HepG2 (cell line): ENCODE data around the gene CDK2AP2. TPM values are rescaled to one million over a fixed set of nuclear protein-coding genes. Genes with fewer than 3 reads are reported as not detected.
A peak's percentile ranks its signal among the peaks of the same experiment; 100 is the strongest.

Source experiments
- ATAC-seq: fragments of 200-7000 bp; cut with Tn5 transposase; 3 replicates; pipeline ENCODE4 v1.9.1; 2020; ENCODE audit warnings: mild to moderate bottlenecking, moderate library complexity
- BruUV-seq: library from RNA; stranded (reverse); fragments of 400-500 nt; replicated peaks from 2 replicates; lab custom pipeline; 2021; lab: Mats Ljungman, UMichigan
- CTCF ChIA-PET: fragments of 300-600 bp; formaldehyde crosslinking; extraction: SDS; loops from one replicate; lab custom pipeline; 2021; ENCODE audit warnings: low total read pairs, inconsistent platforms, low intra/inter-chr PET ratio; lab: Yijun Ruan, JAX
- POLR2A ChIA-PET: fragments of 350-600 bp; sonication (Branson Sonifier 250); formaldehyde crosslinking; loops from one replicate; lab custom pipeline; 2020; ENCODE audit warnings: antibody characterized with exemption, inconsistent platforms; lab: Yijun Ruan, JAX
- DNase-seq: peaks from one replicate; pipeline ENCODE4 v3.0.0-alpha.2; 2015; ENCODE audit warnings: low spot score
- FAIRE-seq: peaks from 3 replicates; lab custom pipeline; 2011; peaks lifted over from hg19 to GRCh38; lab: Jason Lieb, UNC
- H2AFZ ChIP-seq: one replicate; pipeline ENCODE4 v1.6.1; 2011; ENCODE audit warnings: low read length, inconsistent platforms
- H3K27ac ChIP-seq: fragments of 300-600 bp; 3 replicates; pipeline ENCODE4 v1.8.0; 2011; ENCODE audit warnings: mixed run types, mild to moderate bottlenecking, mixed read lengths, low read length, inconsistent platforms; ENCODE audit not compliant: insufficient read depth; ENCODE audit errors: extremely low read length
- H3K27me3 ChIP-seq, 2 experiments: fragments of 200-600 bp in 1 of 2; 2 replicates in 1 of 2; 3 replicates in 1 of 2; pipeline versions ENCODE4 v1.6.0 to v1.8.0; 2011; ENCODE audit warnings: low read length in 2 of 2, mild to moderate bottlenecking in 2 of 2, moderate library complexity in 2 of 2, inconsistent platforms in 1 of 2; ENCODE audit not compliant: insufficient read depth in 2 of 2, control insufficient read depth in 1 of 2
- H3K36me3 ChIP-seq, 2 experiments: fragments of 200-600 bp in 1 of 2; replicated peaks in 1 of 2; 2 replicates in 1 of 2; 3 replicates in 1 of 2; pipeline versions ENCODE4 v1.5.1 to v1.8.0; 2011; ENCODE audit warnings: low read length in 2 of 2, inconsistent platforms in 1 of 2; ENCODE audit not compliant: insufficient read depth in 2 of 2, control insufficient read depth in 1 of 2
- H3K4me1 ChIP-seq: 2 replicates; pipeline ENCODE4 v1.5.1; 2012; ENCODE audit warnings: low read length, inconsistent platforms; ENCODE audit not compliant: insufficient read depth
- H3K4me2 ChIP-seq: 2 replicates; pipeline ENCODE4 v1.6.0; 2011; ENCODE audit warnings: low read depth, low read length, inconsistent platforms
- H3K4me3 ChIP-seq, 3 experiments: fragments of 200-600 bp in 1 of 3; sonication (generic), shearing (Covaris generic) in 1 of 3; replicated peaks in 1 of 3; 2 replicates each; pipeline ENCODE4 v1.5.1; 2011 to 2016; ENCODE audit warnings: low read length in 3 of 3, inconsistent platforms in 2 of 3, low read depth in 2 of 3, mild to moderate bottlenecking in 2 of 3, control low read depth in 1 of 3, mixed read lengths in 1 of 3; ENCODE audit not compliant: insufficient read depth in 1 of 3
- H3K79me2 ChIP-seq: one replicate; pipeline ENCODE4 v1.6.1; 2011; ENCODE audit warnings: low read length, inconsistent platforms; ENCODE audit not compliant: insufficient read depth
- H3K9ac ChIP-seq: 2 replicates; pipeline ENCODE4 v1.6.0; 2011; ENCODE audit warnings: mild to moderate bottlenecking, low read depth, low read length, inconsistent platforms; ENCODE audit not compliant: insufficient read depth
- H3K9me3 ChIP-seq: 2 replicates; pipeline ENCODE4 v1.5.1; 2012; ENCODE audit warnings: mild to moderate bottlenecking, low read length
- H4K20me1 ChIP-seq: 2 replicates; pipeline ENCODE4 v1.6.0; 2011; ENCODE audit warnings: inconsistent platforms, mild to moderate bottlenecking, low read length, moderate library complexity; ENCODE audit not compliant: insufficient read depth
- GFI1 ChIP-seq: sonication (generic); formaldehyde crosslinking; IDR thresholded peaks from 2 replicates; pipeline ENCODE4 v1.5.0; 2020; ENCODE audit warnings: missing genetic modification reagents, mild to moderate bottlenecking, borderline replicate concordance
- HNRNPL ChIP-seq: fragments of 200-400 bp; formaldehyde crosslinking; IDR thresholded peaks from 2 replicates; pipeline ENCODE4 v1.6.1; 2017; ENCODE audit warnings: mild to moderate bottlenecking, low read depth, low read length
- RBFOX2 ChIP-seq: fragments of 200-400 bp; formaldehyde crosslinking; IDR thresholded peaks from 2 replicates; pipeline ENCODE4 v1.6.1; 2017; ENCODE audit warnings: low read depth, mild to moderate bottlenecking, low read length
- SMYD3 ChIP-seq: sonication (generic); formaldehyde crosslinking; IDR thresholded peaks from 2 replicates; pipeline ENCODE4 v1.8.1; 2023; ENCODE audit warnings: mild to moderate bottlenecking, missing genetic modification reagents
- whole genome bisulfite sequencing: methylation state at CpG from one replicate; pipeline ENCODE4 v1.1.6; 2017; ENCODE audit warnings: low lambda C conversion rate; 5-methylcytosine and 5-hydroxymethylcytosine counted together
- in situ Hi-C: cut with HindIII; loops from 2 replicates; pipeline ENCODE4 v1.10.0; 2017; ENCODE audit warnings: low pct_unique_long_range_greater_than_20kb; ENCODE audit not compliant: extremely low pct_ligation_motif_present
- intact Hi-C: fragments of 100-400 bp; cut with micrococcal nuclease; formaldehyde crosslinking; loops from one replicate; pipeline ENCODE4 v1.10.0; 2022; ENCODE audit not compliant: unreplicated experiment
- polyA plus RNA-seq, 8 experiments: library from polyadenylated mRNA; depleted of rRNA in 3 of 8; stranded (reverse) in 7 of 8; unstranded in 1 of 8; fragments of >200 nt; fragmentation: Illumina TruSeq in 4 of 8; extraction: Trizol in 4 of 8; gene quantifications; 2 replicates each; pipeline versions ENCODE4 v1.2.1 to v1.2.3, GENCODE V29; 2011 to 2016; ENCODE audit warnings: low read depth in 4 of 8, missing spikeins in 1 of 8, mixed read lengths in 1 of 8; ENCODE audit not compliant: insufficient read depth in 1 of 8
- total RNA-seq, 5 experiments: library from RNA; depleted of rRNA; stranded (reverse); fragments of >200 nt; fragmentation: Illumina TruSeq; extraction: Trizol; gene quantifications; 2 replicates each; pipeline ENCODE4 v1.2.3, GENCODE V29; 2016; ENCODE audit warnings: low read depth in 1 of 5

The CDK2AP2 gene
- total and polyA plus RNA-seq, 2 of the 13 experiments (the other 11 are each of a cell fraction or from before 2014, with no cell fraction given) = 15.0 to 23.2 TPM

GRCh38 chr11:67490727-67491065 lies 17.3 kb downstream of the CDK2AP2 start:
- H3K4me3 ChIP-seq = no peak overlapping the region
- TF ChIP-seq HNRNPL (0 out of 2 replicates have a peak, but pooled peaks have one; percentile 36), GFI1 (CRISPR knock-in tag) (no peak)
- TF ChIP-seq, all 625 proteins: peak for 1
- FAIRE-seq = no peak
- in situ Hi-C loops (no loop called here), intact Hi-C loops (no loop called here)
- H3K9ac ChIP-seq = no peak overlapping the region
- no peak for ATAC-seq
- no peaks in the 10 kb centered on the region for H3K27me3 ChIP-seq
- H3K27ac ChIP-seq = no peak overlapping the region
- peaks cover 5 to 25% of the 10 kb centered on the region in 2 experiments; a peak in 4 of 5 replicates for H3K36me3 ChIP-seq
- no peaks in the 10 kb centered on the region for H3K79me2 ChIP-seq
- H3K4me2 ChIP-seq = no peak overlapping the region
- ChIA-PET CTCF (no interaction called here), POLR2A (interaction anchor here (1.3 to 1.4 kb wide), 2 partner anchors 8 to 15 kb away, joined by 4 to 6 read pairs; partner anchors contain the start of genes AIP and PITPNM1)
- H3K4me1 ChIP-seq = no peaks in the 10 kb centered on the region
- no peaks in the 10 kb centered on the region for H3K9me3 ChIP-seq
- WGBS = no CpG with 5 or more reads among the region's 15 CpGs
- DNase-seq = no peak
- BruUV-seq = no TSS peak
- H4K20me1 ChIP-seq = no peaks in the 10 kb centered on the region
- H2AFZ ChIP-seq = no peak overlapping the region

GRCh38 chr11:67489885-67490726 lies 17.9 kb downstream of the CDK2AP2 start:
- H3K9ac ChIP-seq = no peak overlapping the region

More at GRCh38 chr11:67489885-67490726, 17.9 kb downstream of the CDK2AP2 start:
- ChIA-PET POLR2A (interaction anchor here (1.3 kb wide), 1 partner anchor 15 kb away, joined by 4 read pairs; the partner anchor contains the start of gene PITPNM1), CTCF (no interaction called here)
- 96% methylated on average over 18 of the region's 23 CpGs for WGBS
- Histone ChIP-seq H3K79me2 (no peaks in the 10 kb centered on the region), H2AFZ (no peak overlapping the region), H3K4me2 (no peak overlapping the region), H3K27ac (no peak overlapping the region), H3K27me3 (no peaks in the 10 kb centered on the region), H3K36me3 (peaks cover 5 to 25% of the 10 kb centered on the region in 2 experiments; a peak in 4 of 5 replicates), H4K20me1 (no peaks in the 10 kb centered on the region), H3K4me3 (no peak overlapping the region), H3K4me1 (peaks cover 2% of the 10 kb centered on the region), H3K9me3 (no peaks in the 10 kb centered on the region)
- ATAC-seq (no peak), FAIRE-seq (no peak), DNase-seq (no peak)
- TSS peak; percentile 64 for BruUV-seq
- intact Hi-C loops = no loop called here
- in situ Hi-C loops = no loop called here
- 0 out of 2 replicates have a peak, but pooled peaks have one; percentile 10 for TF ChIP-seq RBFOX2
- TF ChIP-seq SMYD3 = no peak
